Upper lobe of left lung (tissue), 4 donors: ENCODE results near the gene TAP2.

Experiments
- EP300 ChIP-seq, 4 donors: sonication (generic); formaldehyde crosslinking; IDR thresholded peaks; one replicate each; pipeline ENCODE4 v1.5.1; 2017; ENCODE audit warnings: antibody characterized with exemption in 4 of 4, control low read depth in 2 of 4
- POLR2AphosphoS5 ChIP-seq, 2 donors: sonication (generic); formaldehyde crosslinking; IDR thresholded peaks; one replicate each; pipeline ENCODE4 v1.5.1; 2017; ENCODE audit warnings: antibody characterized with exemption in 2 of 2
- TF ChIP-seq, protein P1 (sequence below), 6 experiments: fragments of 450-650 bp in 4 of 6; fragments of 200-600 bp in 2 of 6; sonication (generic) in 2 of 6; IDR thresholded peaks; one replicate each; pipeline ENCODE4 v1.5.1; 2016 to 2019; ENCODE audit warnings: antibody characterized with exemption in 6 of 6

DNA sequence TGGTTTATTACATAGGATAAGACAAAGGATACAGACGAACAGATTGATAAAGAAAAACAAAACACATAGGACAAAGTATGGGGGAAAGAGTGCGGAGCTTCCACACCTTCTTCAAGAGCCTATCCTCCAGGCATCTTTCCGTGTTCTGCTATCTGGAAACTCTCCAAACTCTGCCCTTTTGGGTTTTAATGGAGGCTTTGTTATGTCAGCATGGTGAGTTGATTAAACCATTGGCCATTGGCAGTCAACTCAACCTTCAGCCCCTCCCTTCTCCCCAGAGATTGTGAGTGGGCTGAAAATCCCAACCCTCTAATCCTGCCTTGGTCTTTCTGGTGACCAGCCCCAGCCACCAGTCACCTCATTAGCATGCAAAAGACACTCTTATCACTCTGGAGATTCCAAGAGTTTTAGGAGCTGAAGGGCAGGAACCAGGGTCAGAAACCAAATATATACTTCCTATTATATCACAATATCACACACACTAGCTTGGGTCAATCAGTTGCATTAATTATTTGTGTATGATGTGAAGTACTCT is 45.6 kb downstream of the TAP2 start:
- no peak for TF ChIP-seq POLR2AphosphoS5 (IDR thresholded peaks at IDR 0.05)
- TF ChIP-seq, protein P1, sequence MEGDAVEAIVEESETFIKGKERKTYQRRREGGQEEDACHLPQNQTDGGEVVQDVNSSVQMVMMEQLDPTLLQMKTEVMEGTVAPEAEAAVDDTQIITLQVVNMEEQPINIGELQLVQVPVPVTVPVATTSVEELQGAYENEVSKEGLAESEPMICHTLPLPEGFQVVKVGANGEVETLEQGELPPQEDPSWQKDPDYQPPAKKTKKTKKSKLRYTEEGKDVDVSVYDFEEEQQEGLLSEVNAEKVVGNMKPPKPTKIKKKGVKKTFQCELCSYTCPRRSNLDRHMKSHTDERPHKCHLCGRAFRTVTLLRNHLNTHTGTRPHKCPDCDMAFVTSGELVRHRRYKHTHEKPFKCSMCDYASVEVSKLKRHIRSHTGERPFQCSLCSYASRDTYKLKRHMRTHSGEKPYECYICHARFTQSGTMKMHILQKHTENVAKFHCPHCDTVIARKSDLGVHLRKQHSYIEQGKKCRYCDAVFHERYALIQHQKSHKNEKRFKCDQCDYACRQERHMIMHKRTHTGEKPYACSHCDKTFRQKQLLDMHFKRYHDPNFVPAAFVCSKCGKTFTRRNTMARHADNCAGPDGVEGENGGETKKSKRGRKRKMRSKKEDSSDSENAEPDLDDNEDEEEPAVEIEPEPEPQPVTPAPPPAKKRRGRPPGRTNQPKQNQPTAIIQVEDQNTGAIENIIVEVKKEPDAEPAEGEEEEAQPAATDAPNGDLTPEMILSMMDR (IDR thresholded peaks at IDR 0.05), result no peak
- no peak for TF ChIP-seq EP300 (IDR thresholded peaks at IDR 0.05)
